Measurements from ENCODE around the gene ABCA12. TPM values are rescaled to one million over a fixed set of nuclear protein-coding genes. Genes with fewer than 3 reads are reported as not detected.

The ABCA12 gene
- total RNA-seq, 6 experiments from 2014 or later, result 0.05 to 0.38 (median 0.08) TPM; not detected in 1

DNA sequence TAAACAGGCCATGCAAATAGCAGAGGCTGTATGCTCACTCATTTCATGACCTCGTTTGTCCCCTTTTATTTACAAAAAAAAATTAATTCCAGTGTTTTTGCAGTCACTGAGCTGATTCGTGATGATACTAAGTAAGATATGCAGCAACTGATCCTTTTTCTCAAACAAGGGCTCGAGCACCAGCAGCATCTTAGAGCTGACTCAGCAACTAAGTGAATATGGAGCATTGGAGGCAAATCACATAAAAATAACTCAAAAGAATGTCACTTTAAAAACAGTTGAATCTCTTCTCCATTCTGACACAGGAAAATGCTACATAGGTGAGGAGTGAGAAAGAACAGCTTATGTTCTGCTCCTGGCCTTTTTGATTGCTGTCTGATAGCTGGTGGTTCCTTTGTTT, 152.8 kb downstream of the ABCA12 start:
- no peaks in the 10 kb centered on the region for H3K4me1 Mint-ChIP-seq (ENCODE audit: low read depth)
- no peaks in the 10 kb centered on the region for H3K9me3 Mint-ChIP-seq
- peaks cover 2% of the 10 kb centered on the region; the same call in 1 of the 2 replicates for H3K27me3 Mint-ChIP-seq (ENCODE audit: insufficient read depth)
- H3K36me3 Mint-ChIP-seq (ENCODE audit: low read depth), result no peaks in the 10 kb centered on the region
- no peak overlapping the region for H3K27ac Mint-ChIP-seq
- DNase-seq, result no peak
- no peak overlapping the region for H3K4me3 Mint-ChIP-seq
- TF ChIP-seq, protein P1, sequence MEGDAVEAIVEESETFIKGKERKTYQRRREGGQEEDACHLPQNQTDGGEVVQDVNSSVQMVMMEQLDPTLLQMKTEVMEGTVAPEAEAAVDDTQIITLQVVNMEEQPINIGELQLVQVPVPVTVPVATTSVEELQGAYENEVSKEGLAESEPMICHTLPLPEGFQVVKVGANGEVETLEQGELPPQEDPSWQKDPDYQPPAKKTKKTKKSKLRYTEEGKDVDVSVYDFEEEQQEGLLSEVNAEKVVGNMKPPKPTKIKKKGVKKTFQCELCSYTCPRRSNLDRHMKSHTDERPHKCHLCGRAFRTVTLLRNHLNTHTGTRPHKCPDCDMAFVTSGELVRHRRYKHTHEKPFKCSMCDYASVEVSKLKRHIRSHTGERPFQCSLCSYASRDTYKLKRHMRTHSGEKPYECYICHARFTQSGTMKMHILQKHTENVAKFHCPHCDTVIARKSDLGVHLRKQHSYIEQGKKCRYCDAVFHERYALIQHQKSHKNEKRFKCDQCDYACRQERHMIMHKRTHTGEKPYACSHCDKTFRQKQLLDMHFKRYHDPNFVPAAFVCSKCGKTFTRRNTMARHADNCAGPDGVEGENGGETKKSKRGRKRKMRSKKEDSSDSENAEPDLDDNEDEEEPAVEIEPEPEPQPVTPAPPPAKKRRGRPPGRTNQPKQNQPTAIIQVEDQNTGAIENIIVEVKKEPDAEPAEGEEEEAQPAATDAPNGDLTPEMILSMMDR (IDR thresholded peaks at IDR 0.05), result no peak

DNA sequence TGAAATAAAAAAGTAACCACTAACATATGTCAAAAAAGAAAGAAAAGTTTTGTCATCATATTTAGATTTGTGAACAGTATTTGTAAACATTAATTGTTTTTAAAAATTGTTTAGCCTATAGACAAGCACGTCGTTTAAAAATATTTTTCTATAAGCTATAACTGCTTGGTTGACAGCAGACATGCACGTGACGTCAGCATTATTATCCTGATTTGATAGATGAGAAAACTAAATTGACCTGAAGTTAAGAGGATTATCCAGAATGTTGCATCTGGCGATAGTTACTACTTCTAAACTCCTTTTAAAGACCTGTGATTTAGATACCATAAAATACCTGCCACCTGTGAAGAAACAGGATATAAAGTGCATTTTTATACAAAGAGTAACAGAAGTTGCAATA, 172.0 kb downstream of the ABCA12 start:
- no peaks in the 10 kb centered on the region for H3K4me1 Mint-ChIP-seq (ENCODE audit: low read depth)
- H3K27ac Mint-ChIP-seq, result no peak overlapping the region
- no peak overlapping the region for H3K4me3 Mint-ChIP-seq
- H3K36me3 Mint-ChIP-seq (ENCODE audit: low read depth), result peaks cover 5% of the 10 kb centered on the region; the same call in 1 of the 2 replicates
- H3K27me3 Mint-ChIP-seq (ENCODE audit: insufficient read depth), result peaks cover 1% of the 10 kb centered on the region; the same call in 1 of the 2 replicates
- TF ChIP-seq, protein P1 (IDR thresholded peaks at IDR 0.05), result no peak
- DNase-seq, result no peak
- H3K9me3 Mint-ChIP-seq, result no peaks in the 10 kb centered on the region

- Mint-ChIP-seq H3K4me3 (no peak overlapping the region), H3K27ac (no peak overlapping the region), H3K9me3 (no peaks in the 10 kb centered on the region), H3K36me3 (ENCODE audit: low read depth) (peaks cover 5% of the 10 kb centered on the region; the same call in 1 of the 2 replicates), H3K4me1 (ENCODE audit: low read depth) (no peaks in the 10 kb centered on the region), H3K27me3 (ENCODE audit: insufficient read depth) (no peaks in the 10 kb centered on the region; the same call in none of the 2 replicates)
- TF ChIP-seq, protein P1 (IDR thresholded peaks at IDR 0.05), result peak; percentile 74
- no peak for DNase-seq
These were observed 177.7 kb downstream of the ABCA12 start for GRCh38 chr2:214960677-214961076.

GRCh38 chr2:214946949-214947348, 191.5 kb downstream of the ABCA12 start:
- no peak overlapping the region for H3K27ac Mint-ChIP-seq
- H3K27me3 Mint-ChIP-seq (ENCODE audit: insufficient read depth), result peaks cover 2% of the 10 kb centered on the region; the same call in 1 of the 2 replicates
- H3K9me3 Mint-ChIP-seq, result no peaks in the 10 kb centered on the region
- no peak overlapping the region for H3K4me3 Mint-ChIP-seq
- TF ChIP-seq, protein P1 (IDR thresholded peaks at IDR 0.05), result no peak
- no peak for DNase-seq
- no peaks in the 10 kb centered on the region for H3K4me1 Mint-ChIP-seq (ENCODE audit: low read depth)
- H3K36me3 Mint-ChIP-seq (ENCODE audit: low read depth), result no peaks in the 10 kb centered on the region

- Mint-ChIP-seq H3K36me3 (ENCODE audit: low read depth) (no peaks in the 10 kb centered on the region), H3K27me3 (ENCODE audit: insufficient read depth) (0 out of 2 replicates have a peak, but pooled peaks cover 3% of the 10 kb centered on the region), H3K4me1 (ENCODE audit: low read depth) (no peaks in the 10 kb centered on the region), H3K9me3 (no peaks in the 10 kb centered on the region), H3K4me3 (no peak overlapping the region), H3K27ac (no peak overlapping the region)
- TF ChIP-seq, protein P1 (IDR thresholded peaks at IDR 0.05), result no peak
- no peak for DNase-seq
These were observed 204.4 kb downstream of the ABCA12 start for GRCh38 chr2:214934006-214934405.

DNA sequence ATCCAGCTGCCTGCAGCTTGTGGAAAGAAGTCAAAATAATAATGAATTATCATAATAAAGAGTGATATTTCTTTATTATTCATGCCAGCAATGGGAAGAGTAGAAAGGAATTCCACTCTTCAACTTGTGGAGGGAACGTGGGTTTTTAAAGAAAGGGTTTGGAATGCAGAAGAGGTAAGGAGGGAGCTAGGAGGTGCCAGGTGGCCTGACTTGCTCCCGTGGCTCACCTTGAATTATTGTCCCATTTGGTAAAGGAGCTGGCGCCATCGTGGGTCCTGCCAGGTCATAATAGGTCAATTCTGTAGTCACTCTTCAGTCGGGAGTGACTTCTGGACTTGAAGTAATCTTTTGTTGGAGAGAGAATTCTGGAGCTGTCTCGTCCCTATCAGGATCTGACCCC, 233.8 kb downstream of the ABCA12 start:
- H3K9me3 Mint-ChIP-seq, result no peaks in the 10 kb centered on the region
- DNase-seq, result no peak

More for the DNA sequence above, 233.8 kb downstream of the ABCA12 start:
- Mint-ChIP-seq H3K4me3 (no peak overlapping the region), H3K36me3 (ENCODE audit: low read depth) (no peaks in the 10 kb centered on the region), H3K27me3 (ENCODE audit: insufficient read depth) (no peaks in the 10 kb centered on the region), H3K4me1 (ENCODE audit: low read depth) (no peaks in the 10 kb centered on the region), H3K27ac (no peak overlapping the region)
- TF ChIP-seq, protein P1 (IDR thresholded peaks at IDR 0.05), result no peak

All from HFFc6 (cell line).